Measurements from ENCODE around the gene ACTR1A.
"Not testable (repeated sequence)": the region's sequence is repeated elsewhere in the genome, so short reads cannot be mapped to it uniquely, and the experiment has no call there.

The ACTR1A gene

DNA sequence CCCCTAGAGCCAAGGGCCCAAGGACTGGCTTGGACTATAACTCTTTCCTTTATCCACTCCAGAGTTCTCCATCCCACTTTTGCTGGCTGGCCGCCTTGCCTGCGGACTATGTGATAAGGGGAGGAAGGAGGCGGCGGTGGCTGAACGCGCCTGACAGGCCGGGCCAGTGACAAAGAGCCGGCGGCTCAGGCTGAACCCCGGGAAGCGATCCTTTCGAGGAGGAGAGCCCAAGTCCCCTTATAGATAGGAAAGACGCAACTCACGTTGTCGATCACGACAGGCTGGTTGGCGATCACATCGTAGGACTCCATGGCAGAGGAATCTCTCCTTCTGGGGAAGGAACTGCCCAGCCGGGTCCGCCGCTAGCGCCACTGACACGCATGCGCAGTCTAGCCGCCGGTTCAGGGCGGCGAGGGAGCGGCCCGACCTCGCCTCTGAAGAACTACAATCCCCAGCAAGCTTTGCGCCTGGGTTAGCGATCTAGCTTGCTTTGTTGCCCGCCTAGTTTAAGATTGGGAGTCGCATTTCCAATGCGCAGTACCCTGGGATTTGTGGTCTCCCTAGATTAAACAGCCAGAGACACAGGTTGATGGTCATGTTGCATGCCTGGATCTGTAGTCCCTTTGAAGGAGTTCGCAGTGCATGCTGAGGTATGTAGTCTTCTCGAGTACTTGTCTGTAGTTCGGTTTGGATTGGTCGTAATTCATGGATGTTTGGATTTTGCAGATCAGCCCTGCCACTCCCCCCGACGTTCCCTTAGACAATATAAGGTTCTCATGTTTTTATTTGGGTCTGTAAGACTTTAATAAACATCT is at the start of gene ACTR1A:
Gene ACTR1A (minus strand): TSS at position 376 of the 815 bp plus-strand sequence. CDS start 65 bp downstream, at position 311.
- DNase-seq, result peak; percentile 92

DNA sequence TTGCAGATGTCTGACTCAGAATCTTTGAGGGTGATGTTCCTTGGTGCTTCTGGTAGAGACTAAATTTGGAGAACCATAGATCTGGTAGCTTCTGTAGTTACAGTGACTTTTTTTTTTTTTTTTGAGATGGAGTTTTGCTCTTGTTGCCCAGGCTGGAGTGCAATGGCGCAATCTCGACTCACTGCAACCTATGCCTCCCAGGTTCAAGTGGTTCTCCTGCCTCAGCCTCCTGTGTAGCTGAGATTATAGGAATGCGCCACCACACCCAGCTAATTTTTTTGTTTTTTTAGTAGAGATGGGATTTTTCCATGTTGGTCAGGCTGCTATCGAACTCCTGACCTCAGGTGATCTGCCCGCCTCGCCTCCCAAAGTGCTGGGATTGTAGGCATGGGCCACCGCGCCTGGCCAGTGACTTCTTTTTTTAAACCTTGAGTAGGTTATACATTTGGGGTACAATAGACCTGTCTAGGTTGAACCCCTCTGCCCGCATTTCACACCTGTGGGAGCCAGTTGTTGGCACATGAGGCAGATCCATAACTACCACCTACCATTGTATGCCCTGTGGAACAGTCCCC is 48.2 kb upstream of the ACTR1A start:
- no peak for DNase-seq

DNA sequence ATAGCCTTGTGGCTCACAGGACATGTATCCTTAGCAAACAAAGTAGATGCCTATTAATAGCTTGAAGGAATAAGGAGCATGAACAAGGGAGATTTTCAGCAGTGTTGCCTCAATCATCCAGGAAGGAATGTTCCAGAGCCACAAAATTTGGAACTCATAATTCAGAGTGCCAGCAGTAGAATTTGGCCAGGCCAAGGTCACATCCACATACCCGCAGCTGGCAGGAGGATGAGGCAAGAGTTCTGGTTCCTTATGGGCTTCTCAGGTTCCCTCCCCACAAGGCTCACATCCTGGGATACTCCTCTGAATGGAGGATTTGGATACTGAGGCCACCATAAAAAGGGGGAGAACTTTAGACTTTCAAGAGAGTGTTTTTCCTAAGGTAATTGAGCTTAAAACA is 47.0 kb upstream of the ACTR1A start:
- no peak for DNase-seq

- DNase-seq, result no peak
Measured at GRCh38 chr10:102546606-102547320, 44.3 kb upstream of the ACTR1A start.

DNA sequence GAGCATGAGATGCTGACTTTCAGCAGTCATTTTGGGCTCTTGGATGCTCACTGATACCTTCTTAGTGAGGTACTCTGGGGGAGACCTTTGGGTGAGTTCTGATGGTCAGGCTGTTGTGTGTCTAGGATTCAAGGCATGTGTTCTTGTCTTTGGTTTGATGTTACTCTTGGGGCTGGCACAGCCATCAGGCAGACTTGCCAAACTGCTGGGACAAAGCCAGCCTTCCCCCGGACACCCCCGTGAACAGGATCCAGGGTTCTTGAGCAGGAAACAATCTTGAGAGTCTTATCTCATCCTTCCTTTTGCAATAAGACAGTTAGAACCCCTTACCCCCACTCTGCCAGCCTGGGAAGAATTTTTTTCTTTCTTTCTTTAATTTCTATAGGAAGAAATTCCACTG is 43.5 kb upstream of the ACTR1A start:
- DNase-seq, result no peak

GRCh38 chr10:102545265-102545871 is 42.9 kb upstream of the ACTR1A start:
- DNase-seq, result no peak

- DNase-seq, result no peak
Measured at GRCh38 chr10:102542800-102543418, 40.4 kb upstream of the ACTR1A start.

GRCh38 chr10:102540023-102540422 is 37.5 kb upstream of the ACTR1A start:
- no peak for DNase-seq

DNA sequence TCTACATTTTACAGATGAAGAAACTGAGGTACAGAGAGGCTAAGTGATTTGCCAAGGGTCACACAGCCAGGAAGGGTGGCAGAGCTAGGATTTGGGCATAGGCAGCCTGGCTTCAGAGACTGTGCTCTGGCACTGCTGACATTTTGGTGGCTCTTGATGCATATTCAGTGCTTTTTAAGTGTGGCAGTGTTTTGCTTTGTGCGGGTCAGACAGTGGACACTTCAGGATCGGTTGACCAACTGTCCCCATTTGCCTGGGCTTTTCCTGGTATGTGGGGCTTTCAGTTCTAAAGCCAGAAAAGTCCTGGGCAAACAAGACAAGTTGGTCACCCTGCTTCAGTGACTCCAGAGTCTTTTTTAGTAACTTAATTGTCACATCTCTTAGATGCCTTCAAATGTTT is 36.3 kb upstream of the ACTR1A start:
- no peak for DNase-seq

- DNase-seq, result no peak
Measured at GRCh38 chr10:102537948-102538347, 35.4 kb upstream of the ACTR1A start.

DNA sequence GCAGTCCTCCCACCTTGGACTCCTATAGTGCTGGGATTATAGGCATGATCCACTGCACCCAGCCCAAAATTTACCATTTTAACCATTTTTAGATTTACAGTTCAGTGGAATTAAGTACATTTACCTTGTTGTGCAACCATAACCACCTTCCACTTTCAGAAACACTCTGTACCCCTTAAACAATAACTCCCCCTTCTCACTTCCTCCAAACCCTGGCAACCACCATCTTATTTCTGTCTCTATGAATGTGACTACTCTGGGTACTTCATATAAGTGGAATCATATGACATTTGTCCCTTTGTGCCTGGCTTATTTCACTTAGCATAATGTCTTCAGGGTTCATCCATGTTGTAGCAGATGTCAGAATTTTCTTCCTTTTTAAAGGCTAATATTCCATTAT is 34.9 kb upstream of the ACTR1A start:
- DNase-seq, result no peak

- no peak for DNase-seq
Measured at GRCh38 chr10:102535481-102536147, 33.1 kb upstream of the ACTR1A start.

GRCh38 chr10:102534966-102535365 is 32.5 kb upstream of the ACTR1A start:
- not testable (repeated sequence) for DNase-seq

- no peak for DNase-seq
Measured at GRCh38 chr10:102534333-102534732, 31.8 kb upstream of the ACTR1A start.

GRCh38 chr10:102527546-102527945 is 25.0 kb upstream of the ACTR1A start:
- no peak for DNase-seq

- DNase-seq, result no peak
Measured at GRCh38 chr10:102524746-102525145, 22.2 kb upstream of the ACTR1A start.

- no peak for DNase-seq
Measured at GRCh38 chr10:102523250-102524029, 20.9 kb upstream of the ACTR1A start.

- DNase-seq, result no peak
Measured at GRCh38 chr10:102522874-102523249, 20.4 kb upstream of the ACTR1A start.

DNA sequence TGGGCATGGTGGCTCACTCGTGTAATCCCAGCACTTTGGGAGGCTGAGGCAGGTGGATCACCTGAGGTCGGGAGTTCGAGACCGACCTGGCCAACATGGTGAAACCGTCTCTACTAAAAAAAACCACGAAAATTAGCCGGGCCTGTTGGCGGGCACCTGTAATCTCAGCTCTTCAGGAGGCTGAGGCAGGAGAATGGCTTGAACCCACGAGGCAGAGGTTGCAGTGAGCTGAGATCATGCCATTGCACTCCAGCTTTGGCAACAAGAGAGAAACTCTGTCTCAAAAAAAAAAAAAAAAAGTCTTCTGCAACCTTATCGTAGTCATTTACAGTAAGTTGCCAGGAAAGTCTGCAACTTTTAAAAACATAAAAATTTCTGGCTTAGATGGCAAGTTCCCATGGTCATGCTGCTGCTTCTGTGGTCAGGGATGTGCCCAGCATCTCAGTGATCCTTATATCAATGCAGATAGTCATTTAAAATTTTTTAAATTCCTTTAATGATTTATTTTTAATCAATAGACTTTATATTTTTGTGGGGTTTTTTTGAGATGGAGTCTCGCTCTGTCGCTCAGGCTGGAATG is 16.8 kb upstream of the ACTR1A start:
- DNase-seq, result no peak

GRCh38 chr10:102517553-102517952 is 15.0 kb upstream of the ACTR1A start:
- no peak for DNase-seq

DNA sequence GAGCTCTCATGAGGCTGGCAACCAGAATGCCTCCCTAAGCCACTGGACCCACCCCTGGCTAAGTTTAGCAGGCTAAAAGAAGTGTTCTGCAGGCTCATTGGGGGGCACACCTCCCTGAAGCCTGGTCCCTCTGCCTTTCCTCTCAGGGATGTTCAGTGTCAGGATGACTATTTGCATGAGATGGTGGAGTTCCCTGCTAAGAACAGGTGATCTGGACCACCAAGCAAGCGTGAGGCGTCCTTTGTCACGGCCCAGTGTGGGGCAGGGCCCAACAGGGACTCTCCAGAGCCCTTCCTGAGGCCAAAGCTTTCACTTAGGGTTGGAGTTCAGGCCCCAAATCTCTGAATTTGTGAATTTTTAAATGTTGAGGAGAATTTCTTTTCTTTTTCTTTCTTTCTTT is 13.2 kb upstream of the ACTR1A start:
- no peak for DNase-seq
